H9 (cell line): ENCODE data around the gene ZNF160. TPM values are rescaled to one million over a fixed set of nuclear protein-coding genes. Genes with fewer than 3 reads are reported as not detected.
"Not testable (repeated sequence)": the region's sequence is repeated elsewhere in the genome, so short reads cannot be mapped to it uniquely, and the experiment has no call there.

ENCODE experiments used
- DNase-seq: peaks from one replicate; pipeline ENCODE4 v3.0.0-alpha.2; 2017
- H2AFZ ChIP-seq: one replicate; pipeline ENCODE4 v1.6.1; 2013; ENCODE audit warnings: mild to moderate bottlenecking, low read length, control low read depth, moderate library complexity
- H2AK5ac ChIP-seq: 2 replicates; pipeline ENCODE4 v1.6.1; 2013; ENCODE audit warnings: low read length, control low read depth, mixed read lengths; ENCODE audit not compliant: insufficient read length
- H2BK120ac ChIP-seq: one replicate; pipeline ENCODE4 v1.6.1; 2013; ENCODE audit warnings: low read depth, mild to moderate bottlenecking, low read length, control low read depth, inconsistent platforms; ENCODE audit not compliant: poor library complexity, severe bottlenecking
- H2BK12ac ChIP-seq: 2 replicates; pipeline ENCODE4 v1.6.1; 2013; ENCODE audit warnings: low read length, control low read depth, mixed read lengths, low read depth; ENCODE audit not compliant: insufficient read length
- H2BK15ac ChIP-seq: 2 replicates; pipeline ENCODE4 v1.6.1; 2013; ENCODE audit warnings: low read depth, low read length, control low read depth
- H2BK20ac ChIP-seq: one replicate; pipeline ENCODE4 v1.6.1; 2013; ENCODE audit warnings: low read depth, mild to moderate bottlenecking, low read length, control low read depth, inconsistent platforms; ENCODE audit not compliant: poor library complexity, severe bottlenecking
- H2BK5ac ChIP-seq: 2 replicates; pipeline ENCODE4 v1.6.1; 2013; ENCODE audit warnings: low read length, control low read depth, mixed read lengths; ENCODE audit not compliant: insufficient read length
- H3K14ac ChIP-seq: 2 replicates; pipeline ENCODE4 v1.6.1; 2013; ENCODE audit warnings: low read length, control low read depth; ENCODE audit not compliant: insufficient read depth
- H3K18ac ChIP-seq: 2 replicates; pipeline ENCODE4 v1.6.1; 2013; ENCODE audit warnings: low read depth, mild to moderate bottlenecking, mixed read lengths, low read length, control low read depth; ENCODE audit not compliant: insufficient read length
- H3K23ac ChIP-seq: 2 replicates; pipeline ENCODE4 v1.6.1; 2013; ENCODE audit warnings: low read length, control low read depth, mixed read lengths, low read depth; ENCODE audit not compliant: insufficient read length
- H3K23me2 ChIP-seq: 2 replicates; pipeline ENCODE4 v1.6.1; 2013; ENCODE audit warnings: low read depth, mild to moderate bottlenecking, mixed read lengths, low read length, control low read depth; ENCODE audit not compliant: insufficient read length, poor library complexity, severe bottlenecking
- H3K27ac ChIP-seq: 2 replicates; pipeline ENCODE4 v1.5.1; 2013; ENCODE audit warnings: low read length, control low read depth, mixed read lengths, low read depth; ENCODE audit not compliant: insufficient read length
- H3K27me3 ChIP-seq: 2 replicates; pipeline ENCODE4 v1.6.1; 2013; ENCODE audit warnings: low read length, control low read depth, inconsistent platforms; ENCODE audit not compliant: insufficient read depth
- H3K4ac ChIP-seq: 2 replicates; pipeline ENCODE4 v1.6.1; 2013; ENCODE audit warnings: low read depth, mild to moderate bottlenecking, control low read depth, inconsistent platforms, low read length, moderate library complexity
- H3K4me1 ChIP-seq: 2 replicates; pipeline ENCODE4 v1.6.1; 2013; ENCODE audit warnings: low read length, control low read depth, inconsistent platforms; ENCODE audit not compliant: insufficient read depth
- H3K4me2 ChIP-seq: 2 replicates; pipeline ENCODE4 v1.6.1; 2013; ENCODE audit warnings: low read length, control low read depth, mixed read lengths; ENCODE audit not compliant: insufficient read length, insufficient read depth
- H3K56ac ChIP-seq: 2 replicates; pipeline ENCODE4 v1.6.1; 2013; ENCODE audit warnings: low read depth, mild to moderate bottlenecking, mixed read lengths, low read length, control low read depth; ENCODE audit not compliant: insufficient read length
- H3K79me1 ChIP-seq: 2 replicates; pipeline ENCODE4 v1.6.1; 2013; ENCODE audit warnings: low read depth, mild to moderate bottlenecking, moderate library complexity, low read length, control low read depth, inconsistent platforms; ENCODE audit not compliant: insufficient read depth, poor library complexity, severe bottlenecking
- H3K79me2 ChIP-seq: 2 replicates; pipeline ENCODE4 v1.6.1; 2013; ENCODE audit warnings: low read length, control low read depth, inconsistent platforms; ENCODE audit not compliant: insufficient read depth
- H3K9ac ChIP-seq: 2 replicates; pipeline ENCODE4 v1.6.1; 2013; ENCODE audit warnings: low read length, control low read depth, mixed read lengths; ENCODE audit not compliant: insufficient read length; ENCODE audit errors: extremely low read depth
- H3K9me3 ChIP-seq: one replicate; pipeline ENCODE4 v1.6.1; 2013; ENCODE audit warnings: low read depth, low read length, inconsistent platforms; ENCODE audit not compliant: control insufficient read depth
- H3T11ph ChIP-seq: one replicate; pipeline ENCODE4 v1.6.1; 2013; ENCODE audit warnings: mild to moderate bottlenecking, low read length, control low read depth, inconsistent platforms
- H4K20me1 ChIP-seq: one replicate; pipeline ENCODE4 v1.6.1; 2013; ENCODE audit not compliant: control insufficient read depth, insufficient read length, insufficient read depth
- H4K5ac ChIP-seq: 2 replicates; pipeline ENCODE4 v1.6.1; 2013; ENCODE audit warnings: low read depth, mild to moderate bottlenecking, mixed read lengths, low read length, control low read depth; ENCODE audit not compliant: insufficient read length
- H4K8ac ChIP-seq: replicated peaks from 2 replicates; pipeline ENCODE4 v1.6.1; 2013; ENCODE audit warnings: low read length, control low read depth, mixed read lengths, low read depth; ENCODE audit not compliant: insufficient read length
- H4K91ac ChIP-seq: 2 replicates; pipeline ENCODE4 v1.6.1; 2013; ENCODE audit warnings: low read depth, mild to moderate bottlenecking, moderate library complexity, mixed read lengths, low read length, control low read depth; ENCODE audit not compliant: insufficient read length
- H3K27ac Mint-ChIP-seq, 3 experiments: 2 replicates in 2 of 3; 3 replicates in 1 of 3; pipeline ENCODE4 v1.8.0; 2020 to 2021; ENCODE audit warnings: mixed read lengths in 3 of 3, mild to moderate bottlenecking in 1 of 3, moderate library complexity in 1 of 3
- H3K27me3 Mint-ChIP-seq: 2 replicates; pipeline ENCODE4 v1.8.0; 2021; ENCODE audit warnings: low read depth, mild to moderate bottlenecking, moderate library complexity, mixed read lengths
- H3K36me3 Mint-ChIP-seq, 3 experiments: 2 replicates in 2 of 3; 3 replicates in 1 of 3; pipeline ENCODE4 v1.8.0; 2020 to 2021; ENCODE audit warnings: low read depth in 3 of 3, mixed read lengths in 3 of 3; ENCODE audit not compliant: insufficient read depth in 1 of 3
- H3K4me1 Mint-ChIP-seq, 2 experiments: 2 replicates each; pipeline ENCODE4 v1.8.0; 2020; ENCODE audit warnings: mixed read lengths in 2 of 2
- H3K4me3 Mint-ChIP-seq, 2 experiments: 2 replicates in 1 of 2; 3 replicates in 1 of 2; pipeline ENCODE4 v1.8.0; 2020 to 2021; ENCODE audit warnings: mild to moderate bottlenecking in 2 of 2, mixed read lengths in 2 of 2, moderate library complexity in 1 of 2
- H3K9me3 Mint-ChIP-seq, 2 experiments: 2 replicates in 1 of 2; 3 replicates in 1 of 2; pipeline ENCODE4 v1.8.0; 2020; ENCODE audit warnings: mild to moderate bottlenecking in 2 of 2, mixed read lengths in 2 of 2, moderate library complexity in 1 of 2
- CTCF ChIP-seq: fragments of 200-600 bp; sonication (generic); conservative IDR thresholded peaks from 3 replicates; pipeline ENCODE4 v1.8.0; 2021; ENCODE audit warnings: antibody characterized with exemption, mild to moderate bottlenecking
- WGBS: extraction: QIAGEN DNeasy Blood & Tissue Kit; methylation state at CpG from one replicate; pipeline ENCODE4 v1.1.7; 2013; ENCODE audit warnings: missing lambda C conversion rate, low lambda C conversion rate, mixed read lengths; ENCODE audit not compliant: insufficient read length; ENCODE audit errors: extremely low coverage; 5-methylcytosine and 5-hydroxymethylcytosine counted together
- total RNA-seq: library from RNA; stranded (reverse); gene quantifications from 2 replicates; pipeline ENCODE4 v1.2.1, GENCODE V29; 2021

ZNF160 gene
- total RNA-seq, 1 experiment from 2014 or later = 31.1 TPM

GRCh38 chr19:53130506-53130905, 27.3 kb upstream of the ZNF160 start:
- DNase-seq = no peak
- no peak for TF ChIP-seq CTCF
- no peaks in the 10 kb centered on the region for H4K20me1 ChIP-seq
- no peak overlapping the region for H4K8ac ChIP-seq
- H2BK5ac ChIP-seq = no peak overlapping the region
- H3K23ac ChIP-seq = no peak overlapping the region
- Mint-ChIP-seq H3K4me1 (peaks cover 19 to 27% of the 10 kb centered on the region in 2 experiments), H3K36me3 (peaks cover 0 to 12% (median 2%) of the 10 kb centered on the region in 3 experiments; a peak in 4 of 7 replicates), H3K9me3 (no peaks in the 10 kb centered on the region), H3K4me3 (peak overlapping the region; percentile 8 to 39; a peak in 2 of 5 replicates), H3K27ac (no peak overlapping the region), H3K27me3 (peaks cover 14% of the 10 kb centered on the region)
- no peak overlapping the region for H2AK5ac ChIP-seq
- H4K5ac ChIP-seq = no peak overlapping the region
- no peak overlapping the region for H3K18ac ChIP-seq
- H2BK12ac ChIP-seq = no peak overlapping the region
- H3T11ph ChIP-seq = no peak overlapping the region
- peaks cover 11% of the 10 kb centered on the region for H3K23me2 ChIP-seq
- no peak overlapping the region for H3K4ac ChIP-seq
- H3K27ac ChIP-seq = no peak overlapping the region
- H3K4me2 ChIP-seq = no peak overlapping the region
- no peak overlapping the region for H3K9ac ChIP-seq
- peaks cover 6% of the 10 kb centered on the region; the same call in 1 of the 2 replicates for H3K4me1 ChIP-seq
- H3K79me2 ChIP-seq = no peaks in the 10 kb centered on the region
- H2BK15ac ChIP-seq = no peak overlapping the region
- no peak overlapping the region for H2BK120ac ChIP-seq
- no peak overlapping the region for H2BK20ac ChIP-seq
- H2AFZ ChIP-seq = no peak overlapping the region
- H3K14ac ChIP-seq = no peak overlapping the region
- WGBS = no CpG with 5 or more reads among the region's 7 CpGs
- H3K56ac ChIP-seq = no peak overlapping the region
- H3K9me3 ChIP-seq = no peaks in the 10 kb centered on the region
- H4K91ac ChIP-seq = no peak overlapping the region
- H3K27me3 ChIP-seq = no peaks in the 10 kb centered on the region
- H3K79me1 ChIP-seq = no peaks in the 10 kb centered on the region

- H2AFZ ChIP-seq, H3K4ac ChIP-seq, H3K56ac ChIP-seq, H3T11ph ChIP-seq, H4K20me1 ChIP-seq, H3K9me3 ChIP-seq, H3K4me3 Mint-ChIP-seq, H2BK12ac ChIP-seq, H2BK15ac ChIP-seq, H3K79me2 ChIP-seq, H3K27ac Mint-ChIP-seq, H2AK5ac ChIP-seq, H2BK5ac ChIP-seq, DNase-seq, H3K14ac ChIP-seq, H3K9ac ChIP-seq, H3K4me1 ChIP-seq, H2BK120ac ChIP-seq, H3K79me1 ChIP-seq, H2BK20ac ChIP-seq, H3K18ac ChIP-seq, H4K5ac ChIP-seq, H3K27me3 ChIP-seq, H3K9me3 Mint-ChIP-seq, H3K4me2 ChIP-seq, H4K91ac ChIP-seq, H4K8ac ChIP-seq, H3K23me2 ChIP-seq, H3K27ac ChIP-seq, H3K23ac ChIP-seq: not testable (repeated sequence)
- Mint-ChIP-seq H3K27me3 (peaks cover 10% of the 10 kb centered on the region), H3K4me1 (peaks cover 17 to 19% of the 10 kb centered on the region in 2 experiments), H3K36me3 (peaks cover 3 to 18% (median 12%) of the 10 kb centered on the region in 3 experiments; a peak in 6 of 7 replicates)
- WGBS = no CpG with 5 or more reads among the region's 15 CpGs
Measured at GRCh38 chr19:53126733-53127526, 23.7 kb upstream of the ZNF160 start.
